Body of pancreas (tissue), 4 donors: ENCODE measurements around the gene FSIP2. TPM values are rescaled to one million over a fixed set of nuclear protein-coding genes. Genes with fewer than 3 reads are reported as not detected.

Source experiments
- ATAC-seq: fragments of 150-250 bp; one replicate; pipeline ENCODE4 v1.9.1; 2016
- DNase-seq, 4 donors: peaks; one replicate each; pipeline ENCODE4 v3.0.0-alpha.2; 2019
- H3K27ac ChIP-seq, 4 donors: fragments of 200-600 bp; sonication (generic); 1 replicate in 3 of 4; 2 replicates in 1 of 4; pipeline versions ENCODE4 v1.5.1 to v1.6.1; 2016 to 2019; ENCODE audit warnings: mild to moderate bottlenecking in 1 of 4, mixed read lengths in 1 of 4, moderate library complexity in 1 of 4
- H3K27me3 ChIP-seq, 2 donors: fragments of 200-600 bp; sonication (generic); one replicate each; pipeline ENCODE4 v1.6.0; 2016; ENCODE audit warnings: mild to moderate bottlenecking in 1 of 2
- H3K36me3 ChIP-seq, 2 donors: fragments of 200-600 bp; sonication (generic); replicated peaks in 1 of 2; 2 replicates each; pipeline ENCODE4 v1.5.1; 2016; ENCODE audit warnings: low read depth in 2 of 2; ENCODE audit not compliant: insufficient read depth in 1 of 2
- H3K4me1 ChIP-seq: fragments of 200-600 bp; sonication (generic); one replicate; pipeline ENCODE4 v1.6.0; 2016
- H3K4me3 ChIP-seq, 2 donors: fragments of 200-600 bp; sonication (generic); 1 replicate in 1 of 2; 2 replicates in 1 of 2; pipeline ENCODE4 v1.5.1; 2016 to 2019
- H3K9me3 ChIP-seq, 3 donors: fragments of 200-600 bp; sonication (generic); 1 replicate in 2 of 3; 2 replicates in 1 of 3; pipeline ENCODE4 v1.5.1; 2016
- CTCF ChIP-seq, 7 experiments: fragments of 450-650 bp in 4 of 7; fragments of 200-600 bp in 3 of 7; sonication (generic) in 3 of 7; IDR thresholded peaks; one replicate each; pipeline ENCODE4 v1.5.1; 2016 to 2019; ENCODE audit warnings: antibody characterized with exemption in 7 of 7
- POLR2A ChIP-seq, 3 donors: fragments of 450-650 bp; IDR thresholded peaks; one replicate each; pipeline ENCODE4 v1.6.1; 2016; ENCODE audit warnings: antibody characterized with exemption in 3 of 3, mild to moderate bottlenecking in 2 of 3
- WGBS, 2 donors: methylation state at CpG; one replicate each; pipeline ENCODE4 v1.1.5; 2017; 5-methylcytosine and 5-hydroxymethylcytosine counted together
- intact Hi-C: fragments of 100-400 bp; cut with DNase I; formaldehyde crosslinking; loops from one replicate; pipeline ENCODE4 v1.15.1; 2023
- total RNA-seq, 2 donors: library from RNA; depleted of rRNA; stranded (reverse); fragments of >200 nt; gene quantifications; one replicate each; pipeline ENCODE4 v1.1.0, GENCODE V29; 2016

Gene FSIP2
- total RNA-seq, 2 donors from 2014 or later, result 1.3 to 3.1 TPM

GRCh38 chr2:185817991-185818390 lies 79.4 kb downstream of the FSIP2 start:
- Histone ChIP-seq H3K9me3 (no peaks in the 10 kb centered on the region), H3K27ac (no peak overlapping the region), H3K27me3 (no peaks in the 10 kb centered on the region), H3K36me3 (no peaks in the 10 kb centered on the region), H3K4me3 (no peak overlapping the region), H3K4me1 (peaks cover 8% of the 10 kb centered on the region)
- intact Hi-C loops, result no loop called here
- ATAC-seq, result no peak
- DNase-seq, result no peak
- TF ChIP-seq POLR2A (IDR thresholded peaks at IDR 0.05) (no peak), CTCF (IDR thresholded peaks at IDR 0.05) (no peak)

DNA sequence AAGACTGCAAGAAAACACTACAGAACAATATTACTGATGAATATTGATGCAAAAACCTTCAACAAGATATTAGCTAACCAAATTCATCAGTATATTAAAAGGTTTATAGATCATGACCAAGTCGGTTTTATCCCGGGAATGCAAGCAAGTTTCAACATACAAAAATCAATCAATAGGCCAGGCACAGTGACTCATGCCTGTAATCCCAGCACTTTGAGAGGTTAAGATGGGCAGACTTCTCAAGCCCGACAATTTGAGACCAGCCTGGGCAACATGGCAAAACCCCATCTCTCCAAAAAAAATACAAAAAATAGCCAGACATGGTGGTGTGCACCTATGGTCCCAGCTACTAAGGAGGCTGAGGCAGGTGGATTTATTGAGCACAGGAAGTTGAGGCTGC lies 82.9 kb downstream of the FSIP2 start:
- intact Hi-C loops, result no loop called here
- DNase-seq, result no peak
- H3K9me3 ChIP-seq, result no peaks in the 10 kb centered on the region
- no peaks in the 10 kb centered on the region for H3K27me3 ChIP-seq
- ATAC-seq, result no peak
- H3K36me3 ChIP-seq, result no peaks in the 10 kb centered on the region
- no peaks in the 10 kb centered on the region for H3K4me1 ChIP-seq
- WGBS, 2 donors, result 73 to 91% methylated on average over 3 of the region's 3 CpGs
- H3K27ac ChIP-seq, result no peak overlapping the region
- TF ChIP-seq POLR2A (IDR thresholded peaks at IDR 0.05) (no peak), CTCF (IDR thresholded peaks at IDR 0.05) (no peak)
- H3K4me3 ChIP-seq, result no peak overlapping the region

DNA sequence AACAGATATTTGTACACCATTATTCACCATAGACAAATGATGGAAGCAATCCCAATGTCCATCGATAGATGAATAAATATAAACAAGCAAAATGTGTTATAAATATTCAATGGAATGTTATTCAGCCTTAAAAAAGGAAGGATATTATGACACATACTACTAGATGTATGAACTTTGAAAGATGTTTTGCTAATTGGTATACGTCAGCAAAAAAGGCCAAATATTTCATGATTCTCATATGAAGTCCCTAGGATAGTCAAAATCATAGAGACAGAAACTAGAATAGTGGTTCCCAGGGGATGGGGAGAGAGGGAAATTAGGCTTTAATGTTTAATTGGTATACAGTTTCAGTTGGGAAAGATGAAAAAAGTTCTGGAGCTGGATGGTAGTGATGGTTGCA lies 85.2 kb downstream of the FSIP2 start:
- H3K4me3 ChIP-seq, result no peak overlapping the region
- H3K9me3 ChIP-seq, result no peaks in the 10 kb centered on the region
- DNase-seq, result no peak
- H3K27ac ChIP-seq, result no peak overlapping the region
- H3K4me1 ChIP-seq, result no peaks in the 10 kb centered on the region
- no peaks in the 10 kb centered on the region for H3K27me3 ChIP-seq
- intact Hi-C loops, result no loop called here
- TF ChIP-seq CTCF (IDR thresholded peaks at IDR 0.05) (no peak), POLR2A (IDR thresholded peaks at IDR 0.05) (no peak)
- H3K36me3 ChIP-seq, result no peaks in the 10 kb centered on the region
- 96 to 97% methylated on average over 2 of the region's 2 CpGs for WGBS, 2 donors
- no peak for ATAC-seq

GRCh38 chr2:185825557-185825956 lies 87.0 kb downstream of the FSIP2 start:
- intact Hi-C loops, result no loop called here
- no peak for DNase-seq
- TF ChIP-seq POLR2A (IDR thresholded peaks at IDR 0.05), result no peak
- TF ChIP-seq CTCF (IDR thresholded peaks at IDR 0.05), result no peak
- Histone ChIP-seq H3K27ac (no peak overlapping the region), H3K4me1 (no peaks in the 10 kb centered on the region), H3K36me3 (no peaks in the 10 kb centered on the region), H3K4me3 (no peak overlapping the region), H3K27me3 (no peaks in the 10 kb centered on the region), H3K9me3 (no peaks in the 10 kb centered on the region)
- no peak for ATAC-seq

DNA sequence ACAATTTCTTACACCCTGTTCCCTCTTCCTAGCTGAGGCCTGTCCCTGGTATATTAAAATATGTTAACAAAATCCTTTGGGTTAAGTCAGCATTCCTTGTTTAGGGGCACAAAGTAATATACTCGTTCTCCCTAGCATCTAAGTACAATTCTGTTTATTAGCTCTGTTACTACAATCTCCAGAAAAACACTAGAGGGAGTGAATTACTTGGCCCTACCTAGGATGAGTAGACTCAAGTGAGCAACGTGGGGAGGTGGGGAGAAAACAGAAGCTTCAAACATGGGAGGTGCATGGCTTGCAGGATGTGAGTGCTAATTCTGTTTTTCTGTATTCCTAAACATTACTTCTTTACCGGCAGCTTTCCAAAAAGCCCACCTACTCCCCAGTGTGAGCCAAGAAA lies 89.7 kb downstream of the FSIP2 start:
- no peaks in the 10 kb centered on the region for H3K27me3 ChIP-seq
- no peak overlapping the region for H3K27ac ChIP-seq
- no peaks in the 10 kb centered on the region for H3K9me3 ChIP-seq
- H3K4me3 ChIP-seq, result no peak overlapping the region
- no peak for TF ChIP-seq CTCF (IDR thresholded peaks at IDR 0.05)
- no peak for TF ChIP-seq POLR2A (IDR thresholded peaks at IDR 0.05)
- no peaks in the 10 kb centered on the region for H3K4me1 ChIP-seq
- DNase-seq (no peak), ATAC-seq (no peak)
- no peaks in the 10 kb centered on the region for H3K36me3 ChIP-seq
- WGBS, 2 donors, result 71 to 73% methylated on average over 3 of the region's 3 CpGs
- intact Hi-C loops, result no loop called here
